Epithelial cell of esophagus (primary cell): ENCODE data around the gene CCSER1.
A peak's percentile ranks its signal among the peaks of the same experiment; 100 is the strongest.

ENCODE experiments used
- DNase-seq: peaks from one replicate; pipeline ENCODE4 v3.0.0; 2010; ENCODE audit warnings: low read depth
- H3K4me3 ChIP-seq: 2 replicates; pipeline ENCODE4 v1.5.1; 2011; ENCODE audit warnings: mild to moderate bottlenecking, low read length, control low read depth
- TF ChIP-seq, protein P1 (sequence below): IDR thresholded peaks from 2 replicates; pipeline ENCODE4 v1.5.1; 2011; ENCODE audit warnings: low read depth, mild to moderate bottlenecking, low read length, control low read depth, inconsistent platforms; ENCODE audit not compliant: insufficient read depth; ENCODE audit errors: missing control alignments

The CCSER1 gene

DNA sequence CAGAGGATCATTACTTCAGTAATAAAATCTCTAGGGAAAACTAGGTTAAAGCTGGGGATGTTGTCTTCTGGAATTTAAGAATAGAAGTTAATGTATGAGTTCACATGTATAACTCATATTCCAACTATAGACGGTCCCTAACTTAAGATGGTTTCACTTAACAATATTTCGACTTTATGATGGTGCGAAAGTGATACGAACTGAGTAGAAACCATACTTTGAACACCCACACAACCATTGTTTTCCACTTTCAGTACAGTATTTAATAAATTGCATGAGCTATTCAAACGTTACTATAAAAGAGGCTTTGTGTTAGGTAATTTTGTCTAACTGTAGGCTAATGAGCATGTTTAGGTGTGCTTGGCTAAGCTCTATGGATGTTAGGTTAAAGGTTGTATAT lies 38.7 kb downstream of the CCSER1 start:
- H3K4me3 ChIP-seq = no peak overlapping the region
- TF ChIP-seq, protein P1, sequence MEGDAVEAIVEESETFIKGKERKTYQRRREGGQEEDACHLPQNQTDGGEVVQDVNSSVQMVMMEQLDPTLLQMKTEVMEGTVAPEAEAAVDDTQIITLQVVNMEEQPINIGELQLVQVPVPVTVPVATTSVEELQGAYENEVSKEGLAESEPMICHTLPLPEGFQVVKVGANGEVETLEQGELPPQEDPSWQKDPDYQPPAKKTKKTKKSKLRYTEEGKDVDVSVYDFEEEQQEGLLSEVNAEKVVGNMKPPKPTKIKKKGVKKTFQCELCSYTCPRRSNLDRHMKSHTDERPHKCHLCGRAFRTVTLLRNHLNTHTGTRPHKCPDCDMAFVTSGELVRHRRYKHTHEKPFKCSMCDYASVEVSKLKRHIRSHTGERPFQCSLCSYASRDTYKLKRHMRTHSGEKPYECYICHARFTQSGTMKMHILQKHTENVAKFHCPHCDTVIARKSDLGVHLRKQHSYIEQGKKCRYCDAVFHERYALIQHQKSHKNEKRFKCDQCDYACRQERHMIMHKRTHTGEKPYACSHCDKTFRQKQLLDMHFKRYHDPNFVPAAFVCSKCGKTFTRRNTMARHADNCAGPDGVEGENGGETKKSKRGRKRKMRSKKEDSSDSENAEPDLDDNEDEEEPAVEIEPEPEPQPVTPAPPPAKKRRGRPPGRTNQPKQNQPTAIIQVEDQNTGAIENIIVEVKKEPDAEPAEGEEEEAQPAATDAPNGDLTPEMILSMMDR = no peak
- no peak for DNase-seq

DNA sequence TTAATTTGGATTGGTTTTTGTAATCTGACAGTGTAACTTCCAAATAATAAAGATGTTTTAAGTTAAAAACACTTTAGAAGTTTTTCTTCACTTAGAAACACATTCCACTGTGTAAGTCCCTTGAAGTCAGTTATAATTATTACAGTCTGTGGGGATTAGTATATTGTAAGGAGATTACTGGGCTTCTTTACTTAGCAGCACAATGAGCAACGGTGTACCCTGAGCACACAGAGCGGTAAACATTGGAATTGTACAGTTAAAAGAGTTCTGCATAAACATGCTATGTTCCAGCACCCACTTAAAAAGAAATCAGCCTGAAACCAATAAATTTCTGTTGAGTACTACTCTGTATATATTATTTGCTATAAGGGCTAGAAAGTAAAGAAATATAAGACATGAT lies 44.3 kb downstream of the CCSER1 start:
- TF ChIP-seq, protein P1 = no peak
- H3K4me3 ChIP-seq = no peak overlapping the region
- DNase-seq = no peak

- peak; percentile 96 for DNase-seq
- TF ChIP-seq, protein P1 = no peak
- H3K4me3 ChIP-seq = no peak overlapping the region
These were observed 47.4 kb downstream of the CCSER1 start for GRCh38 chr4:90174621-90175023.

GRCh38 chr4:90181644-90182043 lies 54.5 kb downstream of the CCSER1 start:
- H3K4me3 ChIP-seq = no peak overlapping the region
- TF ChIP-seq, protein P1 = no peak
- peak; percentile 33 for DNase-seq

DNA sequence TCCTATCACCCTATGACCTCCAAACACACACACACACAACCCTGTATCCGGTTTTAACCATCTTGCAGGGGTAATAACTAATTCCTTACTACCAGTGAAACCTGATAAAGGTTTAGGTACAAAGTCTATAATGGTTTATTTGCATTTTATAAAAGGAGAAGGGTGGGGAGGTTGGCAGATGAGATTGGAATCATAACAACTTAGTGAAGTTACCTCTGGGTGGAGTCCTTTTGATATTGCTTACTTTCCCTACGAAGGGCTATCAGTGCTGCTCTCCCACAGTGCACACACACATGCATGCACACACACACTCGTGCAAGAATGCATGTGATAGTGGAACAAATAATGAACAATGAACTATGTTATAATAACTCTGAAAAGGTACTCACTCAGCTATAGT lies 56.1 kb downstream of the CCSER1 start:
- no peak for DNase-seq
- TF ChIP-seq, protein P1 = no peak

GRCh38 chr4:90184560-90184959 lies 57.4 kb downstream of the CCSER1 start:
- TF ChIP-seq, protein P1 = no peak
- no peak overlapping the region for H3K4me3 ChIP-seq
- DNase-seq = peak; percentile 20

More for the DNA sequence above, 56.1 kb downstream of the CCSER1 start:
- no peak overlapping the region for H3K4me3 ChIP-seq

- TF ChIP-seq, protein P1 = no peak
- no peak for DNase-seq
- H3K4me3 ChIP-seq = no peak overlapping the region
These were observed 58.2 kb downstream of the CCSER1 start for GRCh38 chr4:90185416-90185815.
